Measurements from ENCODE around the gene UQCRH. TPM values are rescaled to one million over a fixed set of nuclear protein-coding genes. Genes with fewer than 3 reads are reported as not detected.

Gene UQCRH
- 100 to 1,000 TPM; 258 to 391 TPM for total RNA-seq

- peaks cover 12% of the 10 kb centered on the region for H3K4me1 ChIP-seq (replicated peaks)
These were observed at the start of gene UQCRH, which contains the start of gene LRRC41 for GRCh38 chr1:46303038-46303871. TSS of gene UQCRH (plus strand) at chr1:46303698. CDS start at chr1:46303767, 69 bp downstream. TSS of gene LRRC41 (minus strand) at chr1:46303616. CDS start at chr1:46303322, 294 bp downstream.

GRCh38 chr1:46254668-46255067, 48.8 kb upstream of the UQCRH start:
- intact Hi-C loops (cut with DNase I): no loop called here

More at GRCh38 chr1:46303038-46303871, at the start of gene UQCRH, which contains the start of gene LRRC41:
- Histone ChIP-seq H3K27ac (peak within 1 kb of the TSS; percentile 96 to 98), H3K4me3 (peak within 1 kb of the TSS; percentile 83 to 92), H3K9me3 (no peaks in the 10 kb centered on the region), H3K27me3 (replicated peaks; ENCODE audit: insufficient read depth) (no peaks in the 10 kb centered on the region), H3K36me3 (no peaks in the 10 kb centered on the region)
- intact Hi-C loops (cut with DNase I): no loop called here
- TF ChIP-seq POLR2A (IDR thresholded peaks at IDR 0.05) (peak; percentile 88), POLR2AphosphoS5 (IDR thresholded peaks at IDR 0.05) (peak; percentile 91), CTCF (IDR thresholded peaks at IDR 0.05) (peak in 1 of 4 experiments; percentile 8)
- WGBS: under 1% methylated on average over 47 of the region's 61 CpGs
- peak; percentile 95 for DNase-seq (ENCODE audit: low spot score)

DNA sequence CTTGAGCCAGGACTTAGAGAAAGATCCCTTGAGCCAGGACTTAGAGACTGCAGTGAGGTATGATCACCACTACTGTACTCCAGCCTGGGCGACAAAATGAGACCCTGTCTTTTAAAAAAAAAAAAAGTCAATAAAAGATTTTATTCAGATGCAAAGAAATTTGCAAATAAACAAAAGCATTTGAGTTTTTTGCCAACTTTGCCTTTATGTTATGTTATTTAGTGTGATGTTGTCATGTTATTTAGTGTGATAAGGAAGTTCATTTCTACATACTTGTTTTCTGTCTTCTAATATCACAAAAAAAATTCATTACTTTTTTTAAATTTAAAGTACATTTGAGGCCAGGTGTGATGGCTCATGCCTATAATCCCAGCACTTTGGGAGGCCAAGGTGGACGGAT, 47.0 kb upstream of the UQCRH start:
- intact Hi-C loops (cut with DNase I): no loop called here
- no peak overlapping the region for H3K4me3 ChIP-seq
- H3K27me3 ChIP-seq (replicated peaks; ENCODE audit: insufficient read depth): no peaks in the 10 kb centered on the region
- WGBS: 94% methylated on average over 2 of the region's 2 CpGs
- TF ChIP-seq POLR2A (IDR thresholded peaks at IDR 0.05) (no peak), POLR2AphosphoS5 (IDR thresholded peaks at IDR 0.05) (no peak), CTCF (IDR thresholded peaks at IDR 0.05) (no peak)
- no peak for DNase-seq (ENCODE audit: low spot score)
- H3K4me1 ChIP-seq (replicated peaks): no peaks in the 10 kb centered on the region
- no peaks in the 10 kb centered on the region for H3K36me3 ChIP-seq
- no peak overlapping the region for H3K27ac ChIP-seq
- H3K9me3 ChIP-seq: no peaks in the 10 kb centered on the region

More at GRCh38 chr1:46254668-46255067, 48.8 kb upstream of the UQCRH start:
- Histone ChIP-seq H3K27me3 (replicated peaks; ENCODE audit: insufficient read depth) (no peaks in the 10 kb centered on the region), H3K9me3 (no peaks in the 10 kb centered on the region), H3K4me1 (replicated peaks) (no peaks in the 10 kb centered on the region), H3K4me3 (no peak overlapping the region), H3K27ac (no peak overlapping the region), H3K36me3 (no peaks in the 10 kb centered on the region)
- no peak for TF ChIP-seq POLR2A (IDR thresholded peaks at IDR 0.05)
- TF ChIP-seq CTCF (IDR thresholded peaks at IDR 0.05): no peak
- no peak for TF ChIP-seq POLR2AphosphoS5 (IDR thresholded peaks at IDR 0.05)
- 94% methylated on average over 5 of the region's 5 CpGs for WGBS
- DNase-seq (ENCODE audit: low spot score): no peak

DNA sequence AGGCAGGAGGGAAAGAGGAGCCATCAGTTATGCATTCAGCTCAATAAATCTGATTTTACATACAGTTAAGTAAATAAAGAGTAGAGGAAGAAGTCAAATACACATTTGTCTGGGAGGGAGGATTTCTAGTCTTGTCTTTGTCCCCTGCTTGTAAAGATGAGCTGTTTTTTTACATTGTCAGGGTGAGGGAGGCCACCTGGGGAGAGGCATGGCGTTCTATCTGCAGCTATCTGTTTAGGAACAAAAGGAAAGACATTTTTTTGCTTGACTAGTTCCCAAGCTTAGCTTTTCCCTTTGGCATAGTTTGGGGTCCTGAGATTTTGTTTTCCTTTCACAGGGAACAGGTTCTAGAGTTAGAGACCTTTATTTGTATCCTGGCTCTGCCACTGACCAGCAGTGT, 41.0 kb upstream of the UQCRH start:
- 67% methylated on average over 1 of the region's 1 CpG for WGBS
- Histone ChIP-seq H3K27ac (no peak overlapping the region), H3K9me3 (no peaks in the 10 kb centered on the region), H3K4me1 (replicated peaks) (no peaks in the 10 kb centered on the region), H3K27me3 (replicated peaks; ENCODE audit: insufficient read depth) (no peaks in the 10 kb centered on the region), H3K36me3 (no peaks in the 10 kb centered on the region), H3K4me3 (no peak overlapping the region)
- intact Hi-C loops (cut with DNase I): no loop called here
- TF ChIP-seq CTCF (IDR thresholded peaks at IDR 0.05): no peak
- no peak for TF ChIP-seq POLR2AphosphoS5 (IDR thresholded peaks at IDR 0.05)
- no peak for TF ChIP-seq POLR2A (IDR thresholded peaks at IDR 0.05)
- no peak for DNase-seq (ENCODE audit: low spot score)

Measured in prostate gland (tissue), 2 donors.